ENCODE results near the gene TFPT. TPM values are rescaled to one million over a fixed set of nuclear protein-coding genes. Genes with fewer than 3 reads are reported as not detected.
A peak's percentile ranks its signal among the peaks of the same experiment; 100 is the strongest.

TFPT gene
- total RNA-seq, 1 donor, result 14.3 TPM

DNA sequence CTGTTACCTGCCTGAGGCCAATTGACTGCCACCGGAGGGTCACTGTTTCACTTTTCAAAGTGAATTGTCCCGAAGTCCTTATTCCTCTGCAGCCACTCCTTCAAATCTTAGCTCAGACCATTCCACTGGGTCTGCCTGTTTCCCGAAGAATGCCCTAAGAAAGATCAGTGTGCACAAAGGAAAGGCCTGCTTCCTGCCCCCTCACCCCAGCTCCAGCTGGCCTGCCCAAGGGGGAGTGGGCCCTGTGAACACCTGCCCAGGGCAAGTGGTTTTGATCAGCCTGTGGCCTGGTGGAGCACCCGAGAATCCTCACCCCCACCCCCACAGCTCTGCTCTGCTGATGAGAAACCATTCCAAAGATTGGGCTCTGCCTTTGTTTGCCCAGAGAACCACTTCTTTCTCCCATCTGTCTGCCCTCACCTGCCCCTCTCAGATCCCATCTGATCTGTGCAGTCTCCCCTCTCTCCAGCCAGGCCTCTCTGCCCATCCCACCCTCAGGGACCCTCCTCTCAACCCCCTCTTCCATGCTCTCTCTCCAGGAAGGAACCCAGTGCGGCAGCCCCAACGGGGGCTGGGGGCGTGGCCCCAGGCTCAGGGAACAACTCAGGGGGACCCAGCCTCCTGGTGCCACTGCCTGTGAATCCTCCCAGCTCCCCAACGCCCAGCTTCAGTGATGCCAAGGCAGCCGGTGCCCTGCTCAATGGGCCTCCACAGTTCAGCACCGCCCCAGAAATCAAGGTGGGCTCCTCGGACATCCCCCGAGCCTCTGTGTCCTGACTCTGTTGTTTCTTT is 33.8 kb upstream of the TFPT start:
- no peak for DNase-seq (ENCODE audit: low read depth in 2 of 3, low spot score in 2 of 3)

- DNase-seq (ENCODE audit: low read depth in 2 of 3, low spot score in 2 of 3), result no peak
Observed at GRCh38 chr19:54148158-54148557, 32.7 kb upstream of the TFPT start.

DNA sequence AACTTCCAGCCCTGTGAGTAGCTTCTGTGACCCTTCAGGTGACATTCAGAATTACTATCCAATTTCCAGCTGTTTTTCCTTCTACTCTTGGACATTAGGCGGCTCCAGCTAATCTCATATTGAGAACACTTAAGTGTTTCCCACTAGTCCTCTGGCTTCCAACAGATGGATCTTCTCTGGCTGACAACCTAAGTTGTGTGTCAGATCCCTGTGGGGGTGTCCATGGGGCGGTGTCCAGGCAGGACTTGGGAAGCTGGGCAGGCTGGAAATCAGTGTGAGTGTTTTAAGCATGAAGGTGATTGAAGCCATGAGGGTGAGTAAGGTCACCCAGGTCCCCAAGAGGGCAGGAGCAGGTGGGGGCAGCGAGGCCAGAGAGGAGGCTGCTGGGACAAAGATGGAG is 32.2 kb upstream of the TFPT start:
- no peak for DNase-seq (ENCODE audit: low read depth in 2 of 3, low spot score in 2 of 3)

- DNase-seq (ENCODE audit: low read depth in 2 of 3, low spot score in 2 of 3), result no peak
Observed at GRCh38 chr19:54145541-54146158, 30.2 kb upstream of the TFPT start.

DNA sequence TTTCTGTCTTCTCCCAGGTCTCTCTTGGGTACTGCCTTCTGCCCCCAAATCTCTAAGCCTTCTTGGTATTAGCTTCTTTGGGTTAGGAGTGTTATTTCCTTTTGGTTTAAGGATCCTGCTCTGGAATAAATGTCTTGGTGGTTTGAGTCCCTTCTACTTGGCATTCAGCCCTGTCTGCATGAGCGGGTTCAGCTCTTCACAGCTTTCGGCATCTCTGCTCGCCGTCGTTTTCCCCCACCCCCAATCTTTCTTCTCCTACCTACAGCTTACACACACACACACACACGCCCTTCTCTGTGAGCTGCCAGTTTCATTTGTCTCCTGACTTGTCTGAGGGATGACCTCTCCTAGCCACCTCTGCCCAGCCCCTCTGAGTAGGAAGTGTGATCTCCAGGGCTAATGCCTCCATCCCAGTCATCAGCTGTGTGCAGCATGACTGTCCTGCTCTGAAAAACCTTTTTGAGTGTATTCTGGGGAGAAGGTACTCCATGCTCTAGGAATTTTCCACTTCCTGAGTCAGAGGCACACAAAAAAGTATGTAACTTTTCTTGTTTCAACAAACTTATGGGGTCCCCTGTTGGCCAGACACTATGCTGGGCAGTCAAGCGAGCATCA is 26.8 kb upstream of the TFPT start:
- no peak for DNase-seq (ENCODE audit: low read depth in 2 of 3, low spot score in 2 of 3)

- no peak for DNase-seq (ENCODE audit: low read depth in 2 of 3, low spot score in 2 of 3)
Observed at GRCh38 chr19:54141356-54141755, 25.9 kb upstream of the TFPT start.

DNA sequence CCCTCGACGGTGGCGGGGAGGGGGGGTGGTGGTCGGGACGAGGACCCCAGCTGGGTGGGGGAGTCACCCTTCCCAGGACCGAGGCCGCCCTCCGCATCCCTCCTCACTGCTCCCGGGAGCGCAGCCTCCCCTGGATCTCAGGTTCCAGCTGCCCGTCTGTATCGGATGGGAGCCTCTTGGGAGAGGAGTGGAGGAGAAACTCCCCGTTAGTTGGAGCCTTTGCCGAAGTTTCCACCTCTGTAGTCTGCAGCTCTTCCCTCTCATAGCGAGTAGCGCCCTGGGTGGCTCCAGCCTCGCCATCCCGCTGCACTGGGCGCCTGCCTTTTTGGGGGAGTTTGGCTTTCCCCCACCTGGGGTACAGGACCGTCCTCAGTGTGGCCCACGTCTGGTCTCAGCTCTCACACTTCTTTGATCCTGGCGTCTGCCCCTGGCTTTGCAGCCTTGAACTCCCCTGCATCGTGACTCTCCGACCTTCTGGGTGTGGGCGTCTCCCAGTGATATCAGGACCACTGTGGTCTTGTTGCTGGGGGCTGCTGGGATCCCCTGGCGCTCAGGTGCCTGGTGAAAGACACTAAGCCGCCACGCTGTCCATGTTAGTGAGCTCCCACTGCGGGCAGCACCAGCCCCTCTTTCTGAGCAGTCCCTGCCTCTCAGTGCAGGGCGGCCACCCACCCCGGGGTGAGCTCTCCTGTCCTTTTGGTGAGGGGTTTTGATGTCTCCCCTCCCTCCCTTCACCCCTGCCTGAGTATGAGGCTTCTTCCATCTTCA is 23.2 kb upstream of the TFPT start:
- no peak for DNase-seq (ENCODE audit: low read depth in 2 of 3, low spot score in 2 of 3)

- peak in 1 of 3 donors; percentile 9 for DNase-seq (ENCODE audit: low read depth in 2 of 3, low spot score in 2 of 3)
Observed at GRCh38 chr19:54137699-54138488, 22.4 kb upstream of the TFPT start, which contains the start of gene CNOT3. CNOT3 (plus strand) TSS chr19:54137762; CDS start chr19:54142979, 5,217 bp downstream.

DNA sequence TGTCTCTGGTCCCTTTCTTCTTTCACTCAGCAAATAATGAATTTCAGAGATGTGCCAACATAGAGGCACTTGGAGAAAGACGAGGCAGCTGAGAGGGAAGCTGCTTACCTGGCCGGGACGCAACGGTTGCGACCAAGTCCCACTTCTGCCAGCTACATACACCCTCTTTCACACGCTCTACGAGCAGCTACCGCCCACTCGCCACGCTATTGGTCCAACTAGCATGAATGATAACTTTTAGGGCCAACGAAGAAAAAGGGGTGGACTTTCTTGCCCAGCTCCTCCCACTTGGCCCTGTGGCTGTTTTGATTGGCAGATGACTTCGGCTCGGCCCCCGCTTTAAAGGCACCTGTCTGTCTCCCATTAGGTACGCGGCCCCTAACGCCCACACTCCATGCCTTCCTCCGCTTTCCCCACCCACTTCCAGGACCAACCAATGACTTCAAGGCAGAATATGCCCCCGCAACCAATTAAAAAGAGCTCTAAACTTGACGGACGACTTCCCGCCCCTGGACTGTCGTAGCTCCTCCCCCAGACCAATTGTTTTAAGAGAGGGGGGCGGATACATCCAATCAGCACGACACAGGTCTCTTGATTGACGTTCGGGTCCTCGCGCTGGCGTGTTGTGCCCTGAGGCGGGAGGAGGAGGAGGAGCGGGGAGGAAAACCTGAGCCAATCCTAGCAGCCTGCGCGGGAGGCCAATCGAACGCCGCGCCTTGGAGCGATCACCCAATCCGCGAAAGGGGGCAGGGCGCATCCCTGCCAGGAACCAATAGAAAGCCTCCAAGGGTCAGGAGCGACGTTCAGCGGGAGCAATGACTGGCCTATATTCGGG is 21.6 kb upstream of the TFPT start:
- peak; percentile 97 to 100 (median 100) for DNase-seq (ENCODE audit: low read depth in 2 of 3, low spot score in 2 of 3)

- DNase-seq (ENCODE audit: low read depth in 2 of 3, low spot score in 2 of 3), result no peak
Observed at GRCh38 chr19:54136086-54136863, 20.8 kb upstream of the TFPT start.

- DNase-seq (ENCODE audit: low read depth in 2 of 3, low spot score in 2 of 3), result no peak
Observed at GRCh38 chr19:54133957-54134590, 18.6 kb upstream of the TFPT start.

DNA sequence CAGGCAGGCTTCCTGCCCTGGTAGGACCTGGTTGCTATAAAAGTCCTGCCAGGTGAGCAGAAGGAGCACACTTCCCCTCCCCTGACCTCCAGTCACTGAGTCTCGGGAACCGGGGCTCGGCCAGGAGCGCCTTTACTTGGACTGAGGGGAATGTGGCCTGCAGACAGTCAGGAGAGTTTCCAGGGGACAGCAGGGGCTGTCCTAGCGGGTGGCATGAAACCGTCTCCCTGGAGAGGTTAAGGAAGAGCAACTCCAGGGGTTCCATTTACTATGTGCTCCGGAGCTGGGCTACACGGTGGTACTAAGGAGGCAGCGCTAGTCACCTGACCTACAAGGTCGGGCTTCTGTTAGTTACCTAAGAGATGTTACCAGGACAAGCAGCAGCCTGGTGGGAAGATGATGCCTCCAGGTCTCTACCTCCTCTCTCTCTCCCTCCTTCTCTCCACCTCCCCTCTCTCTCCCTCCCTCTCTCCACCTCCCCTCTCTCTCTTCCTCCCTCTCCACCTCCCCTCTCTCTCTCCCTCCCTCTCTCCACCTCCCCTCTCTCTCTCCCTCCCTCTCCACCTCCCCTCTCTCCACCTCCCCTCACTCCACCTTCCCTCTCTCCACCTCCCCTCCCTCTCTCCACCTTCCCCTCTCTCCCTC is 18.0 kb upstream of the TFPT start:
- peak in 2 of 3 donors; percentile 49 to 68 for DNase-seq (ENCODE audit: low read depth in 2 of 3, low spot score in 2 of 3)

DNA sequence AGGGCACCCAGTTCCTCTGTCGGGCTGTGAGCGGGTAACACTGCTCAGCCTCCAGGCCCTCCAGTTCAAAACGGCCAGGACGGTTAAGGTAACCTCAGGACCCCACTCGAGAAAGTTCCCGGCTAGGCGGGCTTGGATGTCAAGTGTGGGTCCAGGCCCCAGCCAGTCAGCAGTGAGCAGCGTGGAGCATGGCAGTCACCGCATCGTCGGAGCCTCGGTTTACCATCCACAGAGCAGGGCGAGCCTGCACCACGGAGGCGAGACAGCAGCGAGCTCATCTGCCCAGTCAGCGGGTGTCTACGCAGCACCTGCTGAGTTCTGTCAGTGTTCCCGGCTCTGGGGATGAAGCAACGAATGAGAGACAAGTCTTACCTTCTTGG is 14.2 kb upstream of the TFPT start:
- no peak for DNase-seq (ENCODE audit: low read depth in 2 of 3, low spot score in 2 of 3)

DNA sequence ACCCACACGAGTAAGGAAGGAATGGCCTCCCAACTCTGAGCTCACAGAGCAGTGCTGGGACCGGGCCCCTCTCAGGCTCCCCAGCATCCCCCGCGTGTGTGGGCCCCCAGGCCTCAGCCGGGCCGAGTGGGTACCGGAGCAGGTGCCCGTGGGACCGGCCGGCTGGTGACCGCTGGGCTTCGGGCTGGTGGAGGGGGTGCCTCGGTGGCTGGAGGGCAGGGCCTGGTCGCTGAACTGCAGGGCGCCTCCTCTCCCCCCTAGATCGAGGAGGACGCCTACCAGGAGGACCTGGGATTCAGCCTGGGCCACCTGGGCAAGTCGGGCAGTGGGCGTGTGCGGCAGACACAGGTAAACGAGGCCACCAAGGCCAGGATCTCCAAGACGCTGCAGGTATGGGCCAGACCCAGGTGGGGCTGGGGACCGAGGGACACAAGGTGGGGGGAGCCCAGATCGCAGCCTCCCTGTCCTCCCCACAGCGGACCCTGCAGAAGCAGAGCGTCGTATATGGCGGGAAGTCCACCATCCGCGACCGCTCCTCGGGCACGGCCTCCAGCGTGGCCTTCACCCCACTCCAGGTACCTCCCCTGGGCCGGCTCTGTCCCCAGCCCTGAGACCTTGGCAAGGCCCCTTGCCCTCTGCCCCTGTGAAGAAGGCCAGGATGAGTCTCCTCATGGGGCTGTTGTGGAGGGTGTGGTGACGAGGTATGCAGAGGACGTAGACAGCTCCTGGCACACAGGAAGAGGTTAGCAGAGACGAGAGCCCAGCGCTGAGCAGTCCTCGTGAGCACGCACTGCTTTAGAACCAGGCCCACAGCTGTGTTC is 13.5 kb upstream of the TFPT start:
- no peak for DNase-seq (ENCODE audit: low read depth in 2 of 3, low spot score in 2 of 3)

DNA sequence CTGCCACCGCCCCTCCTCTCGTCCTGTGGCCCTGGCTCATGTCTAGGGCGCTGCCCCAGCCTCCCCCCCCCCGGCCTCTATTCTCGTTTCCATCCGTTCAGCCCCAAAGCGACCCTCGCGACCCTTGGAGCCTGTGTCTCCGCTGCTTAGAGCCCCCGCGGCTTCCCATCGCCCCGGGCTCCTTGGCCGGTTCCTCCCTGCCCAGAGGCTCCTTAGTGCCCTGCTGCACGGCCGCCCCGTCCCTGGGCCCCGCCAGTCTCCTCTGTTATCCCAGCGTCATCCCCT is 12.9 kb upstream of the TFPT start:
- no peak for DNase-seq (ENCODE audit: low read depth in 2 of 3, low spot score in 2 of 3)

GRCh38 chr19:54127688-54128440 is 12.4 kb upstream of the TFPT start:
- no peak for DNase-seq (ENCODE audit: low read depth in 2 of 3, low spot score in 2 of 3)
